SK-N-SH treated with all-trans-retinoic acid at 6 μM for 48 hours (cell line): ENCODE measurements around the gene ERC1.

Experiments
- ATAC-seq: fragments of 200-7000 bp; cut with Tn5 transposase; 3 replicates; pipeline ENCODE4 v1.9.1; 2020; ENCODE audit warnings: mild to moderate bottlenecking, moderate library complexity
- ARNTL ChIP-seq: fragments of 450-650 bp; formaldehyde crosslinking; IDR thresholded peaks from 2 replicates; pipeline ENCODE4 v1.5.0; 2020; ENCODE audit warnings: low read depth, mild to moderate bottlenecking, moderate library complexity, borderline replicate concordance
- BACH2 ChIP-seq: fragments of 250-450 bp; sonication (Bioruptor Pico); IDR thresholded peaks from 2 replicates; pipeline ENCODE4 v1.9.0; 2021; ENCODE audit warnings: mild to moderate bottlenecking, borderline replicate concordance
- CSDC2 ChIP-seq: fragments of 250-450 bp; sonication (Bioruptor Pico); IDR thresholded peaks from 2 replicates; pipeline ENCODE4 v1.5.0; 2020; ENCODE audit warnings: mild to moderate bottlenecking, moderate library complexity
- ISL1 ChIP-seq: fragments of 250-450 bp; sonication (Bioruptor Pico); IDR thresholded peaks from 2 replicates; pipeline ENCODE4 v2.1.2; 2022; ENCODE audit warnings: mild to moderate bottlenecking, moderate library complexity
- OSR1 ChIP-seq: fragments of 250-450 bp; sonication (Bioruptor Pico); IDR thresholded peaks from 2 replicates; pipeline ENCODE4 v1.8.0; 2022; ENCODE audit warnings: moderate library complexity, mild to moderate bottlenecking, inconsistent platforms
- PATZ1 ChIP-seq: fragments of 250-450 bp; sonication (Bioruptor Pico); IDR thresholded peaks from 2 replicates; pipeline ENCODE4 v1.8.0; 2020; ENCODE audit warnings: mild to moderate bottlenecking, moderate library complexity, borderline replicate concordance
- POU6F1 ChIP-seq: fragments of 250-450 bp; sonication (Bioruptor Pico); IDR thresholded peaks from 2 replicates; pipeline ENCODE4 v1.8.0; 2021; ENCODE audit warnings: low read depth, mild to moderate bottlenecking, moderate library complexity, borderline replicate concordance
- RARB ChIP-seq: fragments of 250-450 bp; sonication (Bioruptor Pico); IDR thresholded peaks from 2 replicates; pipeline ENCODE4 v1.8.0; 2021; ENCODE audit warnings: mild to moderate bottlenecking, moderate library complexity
- SNAI2 ChIP-seq: fragments of 250-450 bp; sonication (Bioruptor Pico); IDR thresholded peaks from 2 replicates; pipeline ENCODE4 v1.5.0; 2020; ENCODE audit warnings: mild to moderate bottlenecking, moderate library complexity
- TOX ChIP-seq: fragments of 250-450 bp; sonication (Bioruptor Pico); IDR thresholded peaks from 2 replicates; pipeline ENCODE4 v1.8.0; 2021; ENCODE audit warnings: mild to moderate bottlenecking, moderate library complexity, borderline replicate concordance
- TSHZ2 ChIP-seq: fragments of 250-450 bp; sonication (Bioruptor Pico); IDR thresholded peaks from 2 replicates; pipeline ENCODE4 v1.5.0; 2020; ENCODE audit warnings: mild to moderate bottlenecking, moderate library complexity
- ZFP3 ChIP-seq: fragments of 250-450 bp; sonication (Bioruptor Pico); IDR thresholded peaks from 2 replicates; pipeline ENCODE4 v1.5.0; 2020; ENCODE audit warnings: mild to moderate bottlenecking, moderate library complexity
- ZFP30 ChIP-seq: fragments of 450-650 bp; formaldehyde crosslinking; IDR thresholded peaks from 2 replicates; pipeline ENCODE4 v1.5.0; 2022; ENCODE audit warnings: mild to moderate bottlenecking, moderate library complexity
- ZNF565 ChIP-seq: fragments of 450-650 bp; formaldehyde crosslinking; conservative IDR thresholded peaks from 2 replicates; pipeline ENCODE4 v1.5.0; 2020; ENCODE audit warnings: low read depth, mild to moderate bottlenecking, moderate library complexity
- ZNF70 ChIP-seq: fragments of 450-650 bp; formaldehyde crosslinking; IDR thresholded peaks from 2 replicates; pipeline ENCODE4 v1.5.0; 2020; ENCODE audit warnings: mild to moderate bottlenecking, moderate library complexity
- TF ChIP-seq, protein P1 (sequence below): fragments of 250-450 bp; sonication (Bioruptor Pico); IDR thresholded peaks from 2 replicates; pipeline ENCODE4 v1.5.1; 2021; ENCODE audit warnings: mild to moderate bottlenecking, moderate library complexity
- TF ChIP-seq, protein P2 (sequence below): fragments of 250-450 bp; sonication (Bioruptor Pico); IDR thresholded peaks from 2 replicates; pipeline ENCODE4 v1.5.1; 2020; ENCODE audit warnings: low read depth, mild to moderate bottlenecking, moderate library complexity

ERC1 gene

GRCh38 chr12:1325666-1326065, 334.6 kb downstream of the ERC1 start:
- no peak for ATAC-seq
- TF ChIP-seq ZFP3 (CRISPR knock-in tag) (no peak), OSR1 (CRISPR knock-in tag) (no peak), PATZ1 (CRISPR knock-in tag) (no peak)
- TF ChIP-seq, protein P1, sequence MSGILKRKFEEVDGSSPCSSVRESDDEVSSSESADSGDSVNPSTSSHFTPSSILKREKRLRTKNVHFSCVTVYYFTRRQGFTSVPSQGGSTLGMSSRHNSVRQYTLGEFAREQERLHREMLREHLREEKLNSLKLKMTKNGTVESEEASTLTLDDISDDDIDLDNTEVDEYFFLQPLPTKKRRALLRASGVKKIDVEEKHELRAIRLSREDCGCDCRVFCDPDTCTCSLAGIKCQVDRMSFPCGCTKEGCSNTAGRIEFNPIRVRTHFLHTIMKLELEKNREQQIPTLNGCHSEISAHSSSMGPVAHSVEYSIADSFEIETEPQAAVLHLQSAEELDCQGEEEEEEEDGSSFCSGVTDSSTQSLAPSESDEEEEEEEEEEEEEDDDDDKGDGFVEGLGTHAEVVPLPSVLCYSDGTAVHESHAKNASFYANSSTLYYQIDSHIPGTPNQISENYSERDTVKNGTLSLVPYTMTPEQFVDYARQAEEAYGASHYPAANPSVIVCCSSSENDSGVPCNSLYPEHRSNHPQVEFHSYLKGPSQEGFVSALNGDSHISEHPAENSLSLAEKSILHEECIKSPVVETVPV = no peak
- TF ChIP-seq, all 23 proteins: peak for 0

DNA sequence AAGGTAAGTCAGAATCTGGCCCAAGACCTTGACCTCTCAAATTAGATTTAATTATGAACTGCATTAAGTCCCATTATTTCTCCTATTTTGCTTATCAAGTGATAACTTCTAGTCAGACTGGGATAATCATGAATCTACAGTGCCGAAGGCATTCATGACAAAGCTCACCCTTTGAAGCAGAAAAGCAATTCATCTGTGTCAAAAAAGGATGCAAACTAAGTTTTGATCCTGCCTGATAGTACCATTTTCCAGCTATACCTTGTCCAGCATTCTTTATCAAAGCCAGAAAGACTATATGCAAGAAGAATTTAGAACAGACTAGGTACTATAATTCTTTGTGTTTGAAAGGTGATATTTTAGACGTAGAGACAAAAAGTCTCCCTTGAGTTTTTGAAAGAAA, 335.2 kb downstream of the ERC1 start:
- TF ChIP-seq POU6F1 (CRISPR knock-in tag) (no peak), SNAI2 (CRISPR knock-in tag) (no peak), ZFP3 (CRISPR knock-in tag) (no peak), CSDC2 (CRISPR knock-in tag) (no peak), ZFP30 (no peak), TSHZ2 (CRISPR knock-in tag) (no peak), ISL1 (no peak), ZNF70 (CRISPR knock-in tag) (no peak), TOX (no peak), ARNTL (CRISPR knock-in tag) (no peak), RARB (CRISPR knock-in tag) (no peak), BACH2 (no peak)
- TF ChIP-seq, protein P1 = no peak
- no peak for ATAC-seq

GRCh38 chr12:1328391-1328790, 337.4 kb downstream of the ERC1 start:
- no peak for TF ChIP-seq ISL1
- TF ChIP-seq, protein P1 = no peak
- no peak for TF ChIP-seq ZNF565 (CRISPR knock-in tag)
- TF ChIP-seq, protein P2, sequence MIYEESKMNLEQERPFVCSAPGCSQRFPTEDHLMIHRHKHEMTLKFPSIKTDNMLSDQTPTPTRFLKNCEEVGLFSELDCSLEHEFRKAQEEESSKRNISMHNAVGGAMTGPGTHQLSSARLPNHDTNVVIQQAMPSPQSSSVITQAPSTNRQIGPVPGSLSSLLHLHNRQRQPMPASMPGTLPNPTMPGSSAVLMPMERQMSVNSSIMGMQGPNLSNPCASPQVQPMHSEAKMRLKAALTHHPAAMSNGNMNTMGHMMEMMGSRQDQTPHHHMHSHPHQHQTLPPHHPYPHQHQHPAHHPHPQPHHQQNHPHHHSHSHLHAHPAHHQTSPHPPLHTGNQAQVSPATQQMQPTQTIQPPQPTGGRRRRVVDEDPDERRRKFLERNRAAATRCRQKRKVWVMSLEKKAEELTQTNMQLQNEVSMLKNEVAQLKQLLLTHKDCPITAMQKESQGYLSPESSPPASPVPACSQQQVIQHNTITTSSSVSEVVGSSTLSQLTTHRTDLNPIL (CRISPR knock-in tag) = no peak
- no peak for TF ChIP-seq CSDC2 (CRISPR knock-in tag)
- no peak for TF ChIP-seq ZFP30
- no peak for TF ChIP-seq OSR1 (CRISPR knock-in tag)
- TF ChIP-seq ZNF70 (CRISPR knock-in tag) = no peak
- no peak for ATAC-seq
